GM23338 (cell line): ENCODE results near the gene ADAM10. TPM values are rescaled to one million over a fixed set of nuclear protein-coding genes. Genes with fewer than 3 reads are reported as not detected.

Experiments used
- ATAC-seq: fragments of 200-7000 bp; cut with Tn5 transposase; 3 replicates; pipeline ENCODE4 v1.9.1; 2020
- DNase-seq: peaks from one replicate; pipeline ENCODE4 v3.0.0-alpha.2; 2015; ENCODE audit warnings: low spot score
- H2AFZ ChIP-seq: fragments of 200-600 bp; sonication (generic); 2 replicates; pipeline ENCODE4 v1.8.0; 2016; ENCODE audit warnings: antibody characterized with exemption, mild to moderate bottlenecking, moderate library complexity
- H3F3A ChIP-seq: fragments of 200-600 bp; sonication (generic); replicated peaks from 2 replicates; pipeline ENCODE4 v1.8.0; 2017; ENCODE audit warnings: antibody characterized with exemption, mixed run types, low read depth
- H3K27ac ChIP-seq: fragments of 200-600 bp; sonication (generic); 2 replicates; pipeline ENCODE4 v1.6.1; 2016; ENCODE audit warnings: low read depth
- H3K27me3 ChIP-seq: fragments of 200-600 bp; sonication (generic); 2 replicates; pipeline ENCODE4 v1.8.0; 2016; ENCODE audit warnings: mild to moderate bottlenecking, mixed run types, moderate library complexity; ENCODE audit not compliant: insufficient read depth
- H3K36me3 ChIP-seq: fragments of 200-600 bp; sonication (generic); 2 replicates; pipeline ENCODE4 v1.8.0; 2016; ENCODE audit warnings: mild to moderate bottlenecking; ENCODE audit not compliant: insufficient read depth
- H3K4me1 ChIP-seq: fragments of 200-600 bp; sonication (generic); 2 replicates; pipeline ENCODE4 v1.8.0; 2016; ENCODE audit warnings: mild to moderate bottlenecking, moderate library complexity; ENCODE audit not compliant: insufficient read depth
- H3K4me2 ChIP-seq: fragments of 200-600 bp; sonication (generic); 2 replicates; pipeline ENCODE4 v1.7.1; 2017; ENCODE audit warnings: mixed run types
- H3K4me3 ChIP-seq: fragments of 200-600 bp; sonication (generic); 2 replicates; pipeline ENCODE4 v1.6.1; 2016; ENCODE audit warnings: mixed run types
- H3K79me2 ChIP-seq: fragments of 200-600 bp; sonication (generic); replicated peaks from 2 replicates; pipeline ENCODE4 v1.8.0; 2017; ENCODE audit warnings: mild to moderate bottlenecking; ENCODE audit not compliant: insufficient read depth
- H3K9me2 ChIP-seq: fragments of 200-600 bp; sonication (generic); 2 replicates; pipeline ENCODE4 v1.8.0; 2017; ENCODE audit not compliant: insufficient read depth
- H4K20me1 ChIP-seq: fragments of 200-600 bp; sonication (generic); replicated peaks from 2 replicates; pipeline ENCODE4 v1.8.0; 2017; ENCODE audit warnings: mild to moderate bottlenecking; ENCODE audit not compliant: insufficient read depth
- H3K27ac Mint-ChIP-seq: 2 replicates; pipeline ENCODE4 v1.8.0; 2020; ENCODE audit warnings: inconsistent platforms, mild to moderate bottlenecking, moderate library complexity, mixed read lengths
- H3K27me3 Mint-ChIP-seq: 3 replicates; pipeline ENCODE4 v1.8.0; 2022; ENCODE audit warnings: low read depth, mild to moderate bottlenecking, moderate library complexity, mixed read lengths, inconsistent platforms; ENCODE audit not compliant: insufficient read depth, poor library complexity
- H3K36me3 Mint-ChIP-seq: 3 replicates; pipeline ENCODE4 v1.8.0; 2021; ENCODE audit warnings: low read depth, mild to moderate bottlenecking, inconsistent platforms, moderate library complexity, mixed read lengths
- H3K4me1 Mint-ChIP-seq: 3 replicates; pipeline ENCODE4 v1.8.0; 2020; ENCODE audit warnings: mild to moderate bottlenecking, inconsistent platforms, mixed read lengths
- H3K4me3 Mint-ChIP-seq: 3 replicates; pipeline ENCODE4 v1.8.0; 2021; ENCODE audit warnings: moderate library complexity, mild to moderate bottlenecking, inconsistent platforms, mixed read lengths
- H3K9me3 Mint-ChIP-seq: 3 replicates; pipeline ENCODE4 v1.8.0; 2020; ENCODE audit warnings: moderate library complexity, mild to moderate bottlenecking, inconsistent platforms, mixed read lengths
- CREB1 ChIP-seq: fragments of 250-450 bp; sonication (Bioruptor Pico); IDR thresholded peaks from 2 replicates; pipeline ENCODE4 v1.5.0; 2020; ENCODE audit warnings: low read depth, mild to moderate bottlenecking, moderate library complexity
- CTCF ChIP-seq, 2 experiments: fragments of 200-600 bp in 1 of 2; sonication (generic) in 1 of 2; conservative IDR thresholded peaks; 2 replicates each; pipeline versions ENCODE4 v1.5.1 to v1.6.1; 2016 to 2017; ENCODE audit warnings: antibody characterized with exemption in 2 of 2, low read depth in 2 of 2, mild to moderate bottlenecking in 2 of 2, moderate library complexity in 1 of 2
- ETS1 ChIP-seq: IDR thresholded peaks from 2 replicates; pipeline ENCODE4 v1.6.1; 2016; ENCODE audit warnings: antibody characterized with exemption
- EZH2 ChIP-seq: fragments of 200-600 bp; sonication (generic); IDR thresholded peaks from one replicate; pipeline ENCODE4 v1.8.0; 2017; ENCODE audit warnings: antibody characterized with exemption, mild to moderate bottlenecking, low read depth; ENCODE audit not compliant: unreplicated experiment
- EZH2phosphoT487 ChIP-seq: fragments of 200-600 bp; sonication (generic); IDR thresholded peaks from one replicate; pipeline ENCODE4 v1.8.1; 2018; ENCODE audit warnings: antibody characterized with exemption; ENCODE audit not compliant: unreplicated experiment
- JUNB ChIP-seq: IDR thresholded peaks from one replicate; pipeline ENCODE4 v1.6.1; 2016; ENCODE audit warnings: antibody characterized with exemption; ENCODE audit not compliant: unreplicated experiment
- NANOG ChIP-seq: IDR thresholded peaks from 2 replicates; pipeline ENCODE4 v1.6.1; 2016; ENCODE audit warnings: antibody characterized with exemption, borderline replicate concordance
- POLR2AphosphoS5 ChIP-seq: IDR thresholded peaks from 2 replicates; pipeline ENCODE4 v1.6.1; 2016; ENCODE audit warnings: antibody characterized with exemption, low read depth
- REST ChIP-seq: IDR thresholded peaks from one replicate; pipeline ENCODE4 v1.6.1; 2018; ENCODE audit warnings: antibody characterized with exemption; ENCODE audit not compliant: unreplicated experiment
- STAT1 ChIP-seq: IDR thresholded peaks from one replicate; pipeline ENCODE4 v1.6.1; 2016; ENCODE audit warnings: antibody characterized with exemption; ENCODE audit not compliant: unreplicated experiment
- ZNF114 ChIP-seq: fragments of 250-450 bp; sonication (Bioruptor Pico); IDR thresholded peaks from 2 replicates; pipeline ENCODE4 v1.5.0; 2020; ENCODE audit warnings: mild to moderate bottlenecking, moderate library complexity
- ZNF331 ChIP-seq: fragments of 250-450 bp; sonication (Bioruptor Pico); IDR thresholded peaks from 2 replicates; pipeline ENCODE4 v1.5.0; 2020; ENCODE audit warnings: low read depth, mild to moderate bottlenecking, moderate library complexity
- ZNF462 ChIP-seq: fragments of 250-450 bp; sonication (Bioruptor Pico); IDR thresholded peaks from 2 replicates; pipeline ENCODE4 v1.5.0; 2020; ENCODE audit warnings: mild to moderate bottlenecking, moderate library complexity
- polyA plus RNA-seq: library from polyadenylated mRNA; unstranded; fragments of >200 nt; fragmentation: Nextera tagmentation; extraction: Ambion mirVana; gene quantifications from 2 replicates; pipeline ENCODE4 v1.2.1, GENCODE V29; 2016
- total RNA-seq: library from RNA; depleted of rRNA; stranded (reverse); fragments of >200 nt; shearing (Covaris generic); gene quantifications from 2 replicates; pipeline ENCODE4 v1.2.3, GENCODE V29; 2014

Gene ADAM10
- total and polyA plus RNA-seq, 2 experiments from 2014 or later, result 25.0 to 114 TPM

GRCh38 chr15:58571491-58571890 is 178.0 kb downstream of the ADAM10 start:
- Mint-ChIP-seq H3K27me3 (peaks cover 4% of the 10 kb centered on the region), H3K4me3 (no peak overlapping the region), H3K9me3 (no peaks in the 10 kb centered on the region), H3K27ac (no peak overlapping the region), H3K4me1 (no peaks in the 10 kb centered on the region), H3K36me3 (no peaks in the 10 kb centered on the region)
- Histone ChIP-seq H3K4me2 (no peak overlapping the region), H3K79me2 (no peaks in the 10 kb centered on the region), H3K4me1 (no peaks in the 10 kb centered on the region), H3K4me3 (no peak overlapping the region), H2AFZ (no peak overlapping the region), H4K20me1 (no peaks in the 10 kb centered on the region), H3K36me3 (no peaks in the 10 kb centered on the region), H3K27me3 (no peaks in the 10 kb centered on the region), H3F3A (no peaks in the 10 kb centered on the region), H3K27ac (no peak overlapping the region), H3K9me2 (no peaks in the 10 kb centered on the region; the same call in 1 of the 2 replicates)
- TF ChIP-seq JUNB (no peak), REST (no peak), CREB1 (CRISPR knock-in tag) (no peak), STAT1 (no peak), POLR2AphosphoS5 (no peak), EZH2 (no peak), NANOG (no peak), CTCF (conservative IDR thresholded peaks at IDR 0.05; ENCODE audit: low read depth in 2 of 2) (no peak), ZNF114 (CRISPR knock-in tag) (no peak), ETS1 (no peak), ZNF331 (CRISPR knock-in tag) (no peak), EZH2phosphoT487 (no peak), ZNF462 (CRISPR knock-in tag) (no peak)
- DNase-seq, result no peak
- ATAC-seq, result no peak
